ENCODE measurements around the gene GCH1.
"Not testable (repeated sequence)": the region's sequence is repeated elsewhere in the genome, so short reads cannot be mapped to it uniquely, and the experiment has no call there.

Gene GCH1

GRCh38 chr14:54906075-54906474 lies 3.4 kb upstream of the GCH1 start:
- no peak for DNase-seq

DNA sequence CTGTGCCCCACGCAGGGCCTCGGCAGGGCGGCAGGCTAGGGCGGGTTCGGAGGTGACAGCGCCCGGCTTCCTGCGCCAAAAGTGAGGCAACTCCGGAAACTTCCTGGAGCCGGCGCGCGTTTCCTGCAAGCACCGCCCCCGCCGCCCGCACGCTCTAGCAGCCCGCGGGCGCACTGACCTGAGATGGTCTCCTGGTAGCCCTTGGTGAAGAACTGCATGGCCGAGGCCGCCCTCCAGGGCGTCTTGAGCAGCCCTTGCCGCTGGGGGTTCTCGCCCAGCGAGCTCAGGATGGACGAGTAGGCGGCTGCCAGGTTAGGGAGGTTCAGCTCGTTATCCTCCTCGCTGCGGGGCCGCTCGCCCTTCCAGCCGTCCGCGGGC lies 494 bp downstream of the GCH1 start:
- DNase-seq, result peak; percentile 53

GRCh38 chr14:54901380-54902142 lies 1.1 kb downstream of the GCH1 start:
- no peak for DNase-seq

GRCh38 chr14:54899573-54899972 lies 3.1 kb downstream of the GCH1 start:
- no peak for DNase-seq

GRCh38 chr14:54897809-54898555 lies 4.6 kb downstream of the GCH1 start:
- not testable (repeated sequence) for DNase-seq

DNA sequence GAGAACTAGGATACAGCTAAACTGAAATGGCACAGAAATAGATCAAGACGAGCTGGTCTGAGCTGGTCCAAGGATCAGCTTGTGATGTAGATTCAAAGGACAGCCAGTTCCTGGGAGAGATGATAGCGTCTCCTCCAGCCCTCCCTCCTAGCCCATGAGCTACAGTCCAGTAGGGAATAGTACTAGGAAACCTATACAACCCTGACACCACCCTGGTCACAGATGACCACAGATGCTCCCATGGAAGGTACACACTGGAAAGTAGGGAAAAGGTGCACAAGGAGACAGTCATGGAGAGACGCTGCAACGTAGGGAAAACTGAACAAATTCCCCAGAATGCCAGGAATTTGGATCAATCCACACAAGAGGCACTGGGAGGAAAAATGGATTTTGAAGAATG lies 6.9 kb downstream of the GCH1 start:
- DNase-seq, result no peak

DNA sequence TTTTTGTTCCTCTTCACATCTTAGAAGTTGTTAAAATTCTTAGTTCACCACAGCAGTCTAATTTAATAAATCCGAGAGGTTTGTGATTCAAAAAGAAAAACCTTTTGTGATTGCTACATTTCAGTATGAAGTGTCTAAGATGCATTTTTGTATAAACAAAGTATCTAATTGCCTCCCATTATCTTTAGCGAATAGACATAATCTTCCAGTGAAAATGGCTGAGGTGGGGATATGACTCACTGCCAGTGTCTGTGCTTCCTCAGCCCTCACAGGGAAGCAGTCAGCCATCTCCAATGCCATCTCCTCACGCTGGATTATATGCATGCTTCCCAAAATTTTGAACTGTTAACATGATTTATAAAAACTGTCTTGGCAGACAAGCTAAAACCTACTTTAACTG lies 7.6 kb downstream of the GCH1 start:
- no peak for DNase-seq

- DNase-seq, result no peak
Measured at GRCh38 chr14:54893151-54893760, 9.4 kb downstream of the GCH1 start.

GRCh38 chr14:54891471-54892245 lies 11.0 kb downstream of the GCH1 start:
- DNase-seq, result no peak

DNA sequence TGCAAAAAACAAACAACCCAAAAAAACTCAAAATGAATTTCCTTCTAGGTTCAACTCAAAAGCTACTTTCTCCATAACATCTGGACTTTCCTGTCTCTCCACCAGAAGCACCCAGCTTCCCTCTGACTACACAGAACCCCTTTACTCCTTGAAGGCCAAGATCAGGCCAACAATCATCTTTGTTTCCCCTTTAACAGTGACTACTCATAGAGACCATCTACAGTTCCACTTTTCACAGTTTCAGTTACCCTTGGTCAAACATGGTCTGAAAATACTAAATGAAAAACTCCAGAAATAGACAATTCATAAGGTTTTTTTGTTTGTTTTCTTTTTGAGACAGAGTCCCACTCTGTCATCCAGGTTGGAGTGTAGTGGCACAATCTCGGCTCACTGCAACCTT lies 11.8 kb downstream of the GCH1 start:
- DNase-seq, result no peak

DNA sequence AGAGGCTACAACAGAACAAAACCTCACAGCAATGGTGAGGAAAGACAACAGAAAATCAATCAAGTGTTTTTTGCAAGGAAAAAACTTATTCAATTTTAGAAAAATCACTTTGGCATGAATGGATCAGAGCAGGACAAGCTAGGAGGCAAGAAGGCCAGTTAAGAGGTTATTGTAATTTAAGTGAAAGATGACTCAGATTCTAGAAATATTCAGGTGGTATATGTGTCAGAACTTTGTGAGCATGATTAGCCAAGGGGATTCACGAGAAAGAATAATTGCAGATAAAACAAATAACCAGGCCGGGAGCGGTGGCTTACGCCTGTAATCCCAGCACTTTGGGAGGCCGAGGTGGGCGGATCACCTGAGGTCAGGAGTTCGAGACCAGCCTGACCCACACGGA lies 12.7 kb downstream of the GCH1 start:
- no peak for DNase-seq

- no peak for DNase-seq
Measured at GRCh38 chr14:54882521-54882920, 20.1 kb downstream of the GCH1 start.

GRCh38 chr14:54881761-54882401 lies 20.7 kb downstream of the GCH1 start:
- no peak for DNase-seq

- DNase-seq, result no peak
Measured at GRCh38 chr14:54881235-54881760, 21.3 kb downstream of the GCH1 start.

- no peak for DNase-seq
Measured at GRCh38 chr14:54877703-54878021, 25.0 kb downstream of the GCH1 start.

DNA sequence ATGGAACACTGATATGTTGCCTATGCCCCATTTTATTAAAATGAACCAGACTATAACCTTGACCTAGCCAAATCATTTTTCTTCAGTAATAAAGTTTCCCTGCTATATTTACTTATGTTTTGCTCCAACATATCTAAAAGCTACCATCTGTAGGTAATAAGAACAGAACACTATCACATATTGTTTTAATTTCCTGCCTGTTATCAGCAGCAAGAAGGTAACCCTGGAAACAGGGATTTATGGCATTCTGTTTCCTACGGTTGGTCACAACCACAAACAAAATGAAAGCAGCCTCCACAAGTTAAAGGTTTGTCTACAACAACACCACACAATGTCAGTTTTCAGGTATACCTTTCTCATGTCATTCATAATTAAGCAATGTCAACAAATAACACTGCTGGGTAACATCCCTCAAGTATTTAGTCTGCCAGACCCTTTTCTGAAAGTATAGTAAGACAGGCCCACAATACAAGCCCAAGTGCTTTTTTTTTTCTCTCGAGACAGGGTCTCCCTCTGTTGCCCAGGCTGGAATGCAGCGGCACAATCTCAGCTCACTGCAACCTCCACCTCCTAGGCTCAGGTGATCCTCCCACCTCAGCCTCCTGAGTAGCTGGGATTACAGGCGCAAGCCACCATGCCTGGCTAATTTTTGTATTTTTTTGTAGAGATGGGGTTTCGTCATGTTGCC lies 25.5 kb downstream of the GCH1 start:
- DNase-seq, result no peak

DNA sequence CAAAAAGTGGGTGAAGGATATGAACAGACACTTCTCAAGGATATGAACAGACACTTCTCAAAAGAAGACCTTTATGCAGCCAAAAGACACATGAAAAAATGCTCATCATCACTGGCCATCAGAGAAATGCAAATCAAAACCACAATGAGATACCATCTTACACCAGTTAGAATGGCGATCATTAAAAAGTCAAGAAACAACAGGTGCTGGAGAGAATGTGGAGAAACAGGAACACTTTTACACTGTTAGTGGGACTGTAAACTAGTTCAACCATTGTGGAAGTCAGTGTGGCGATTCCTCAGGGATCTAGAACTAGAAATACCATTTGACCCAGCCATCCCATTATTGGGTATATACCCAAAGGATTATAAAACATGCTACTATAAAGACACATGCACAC lies 27.0 kb downstream of the GCH1 start:
- DNase-seq, result not testable (repeated sequence)

GRCh38 chr14:54870154-54871090 lies 32.2 kb downstream of the GCH1 start:
- not testable (repeated sequence) for DNase-seq

DNA sequence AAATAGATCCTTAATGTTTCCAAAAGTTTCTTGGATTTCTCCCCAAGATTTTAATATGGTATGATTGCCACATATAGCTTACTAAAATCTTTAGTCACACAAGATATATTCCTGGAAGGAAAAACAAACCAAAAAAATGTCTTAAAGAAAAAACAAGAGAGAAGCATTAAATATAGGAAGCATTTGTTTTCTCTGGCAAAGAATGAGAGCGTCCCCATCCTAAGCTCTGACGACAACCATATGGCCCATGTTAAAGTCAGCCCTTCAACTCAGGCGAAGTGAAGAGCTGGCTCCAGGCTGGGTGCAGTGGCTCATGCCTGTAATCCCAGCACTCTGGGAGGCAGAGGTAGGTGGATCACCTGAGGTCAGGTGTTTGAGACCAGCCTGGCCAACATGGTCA lies 35.6 kb downstream of the GCH1 start:
- no peak for DNase-seq

DNA sequence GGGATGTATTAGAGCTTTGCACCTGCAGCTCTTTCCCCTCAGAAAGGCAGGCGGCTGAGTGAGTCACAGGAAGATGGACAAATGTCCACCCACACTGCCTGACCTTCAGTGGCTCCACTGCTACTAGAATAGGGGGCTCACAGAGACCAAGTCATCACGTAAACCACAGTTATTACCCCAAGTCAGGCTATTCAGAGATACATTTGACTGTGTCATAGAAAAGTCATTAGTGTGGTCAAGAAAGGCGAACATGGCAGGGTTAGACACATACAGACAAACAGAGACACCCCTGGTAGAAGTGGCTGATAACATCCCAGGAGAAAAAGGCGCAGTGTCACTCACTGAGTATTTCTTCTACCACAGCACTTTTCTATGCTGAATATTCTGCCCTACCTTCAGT lies 36.0 kb downstream of the GCH1 start:
- no peak for DNase-seq

GRCh38 chr14:54864526-54864925 lies 38.1 kb downstream of the GCH1 start:
- DNase-seq, result no peak

Data from NCI-H510A (cell line).